ENCODE results near the gene ASAH2B.
"Not testable (repeated sequence)": the region's sequence is repeated elsewhere in the genome, so short reads cannot be mapped to it uniquely, and the experiment has no call there.

DNA sequence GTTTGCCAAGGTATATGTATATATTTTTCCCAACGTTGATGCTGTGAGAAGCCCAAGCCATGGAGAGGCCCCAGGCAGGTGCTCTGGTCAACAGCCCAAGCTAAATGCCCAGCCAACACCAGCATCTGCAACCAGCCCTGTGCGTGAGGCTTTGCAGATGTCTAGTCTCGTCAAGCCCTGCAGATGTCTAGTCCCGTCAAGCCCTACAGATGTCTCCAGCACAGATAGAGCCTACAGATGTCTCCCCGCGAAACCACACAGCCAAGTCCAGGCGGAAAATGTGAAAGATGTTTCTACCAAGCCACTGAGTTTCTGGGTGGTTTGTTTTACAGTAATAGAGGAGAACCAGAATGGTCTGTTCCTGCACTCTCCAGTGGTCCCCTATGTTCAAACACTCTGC is 36.7 kb upstream of the ASAH2B start:
- TF ChIP-seq, protein P1, sequence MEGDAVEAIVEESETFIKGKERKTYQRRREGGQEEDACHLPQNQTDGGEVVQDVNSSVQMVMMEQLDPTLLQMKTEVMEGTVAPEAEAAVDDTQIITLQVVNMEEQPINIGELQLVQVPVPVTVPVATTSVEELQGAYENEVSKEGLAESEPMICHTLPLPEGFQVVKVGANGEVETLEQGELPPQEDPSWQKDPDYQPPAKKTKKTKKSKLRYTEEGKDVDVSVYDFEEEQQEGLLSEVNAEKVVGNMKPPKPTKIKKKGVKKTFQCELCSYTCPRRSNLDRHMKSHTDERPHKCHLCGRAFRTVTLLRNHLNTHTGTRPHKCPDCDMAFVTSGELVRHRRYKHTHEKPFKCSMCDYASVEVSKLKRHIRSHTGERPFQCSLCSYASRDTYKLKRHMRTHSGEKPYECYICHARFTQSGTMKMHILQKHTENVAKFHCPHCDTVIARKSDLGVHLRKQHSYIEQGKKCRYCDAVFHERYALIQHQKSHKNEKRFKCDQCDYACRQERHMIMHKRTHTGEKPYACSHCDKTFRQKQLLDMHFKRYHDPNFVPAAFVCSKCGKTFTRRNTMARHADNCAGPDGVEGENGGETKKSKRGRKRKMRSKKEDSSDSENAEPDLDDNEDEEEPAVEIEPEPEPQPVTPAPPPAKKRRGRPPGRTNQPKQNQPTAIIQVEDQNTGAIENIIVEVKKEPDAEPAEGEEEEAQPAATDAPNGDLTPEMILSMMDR (IDR thresholded peaks at IDR 0.05; ENCODE audit: low read depth, low read length) = not testable (repeated sequence)
- not testable (repeated sequence) for TF ChIP-seq POLR2A (IDR thresholded peaks at IDR 0.05; ENCODE audit: extremely low read depth, insufficient read length)

All from NB4 (cell line).